Left cardiac atrium (tissue), 4 donors: Measurements from ENCODE around the gene EXD2. TPM values are rescaled to one million over a fixed set of nuclear protein-coding genes. Genes with fewer than 3 reads are reported as not detected.
"Not testable (repeated sequence)": the region's sequence is repeated elsewhere in the genome, so short reads cannot be mapped to it uniquely, and the experiment has no call there.

Experiments used
- ATAC-seq, 2 donors: fragments of 200-7000 bp; cut with Tn5 transposase; one replicate each; pipeline ENCODE4 v1.9.1; 2020; ENCODE audit warnings: mild to moderate bottlenecking in 2 of 2, moderate library complexity in 2 of 2
- DNase-seq: peaks from one replicate; pipeline ENCODE4 v3.0.0-alpha.2; 2020
- intact Hi-C, 2 donors: fragments of 100-400 bp; cut with DNase I; formaldehyde crosslinking; loops; one replicate each; pipeline versions ENCODE4 v1.14.1 to v1.15.1; 2022 to 2023
- total RNA-seq, 2 donors: library from RNA; stranded (reverse); fragmentation: NEBNext Ultra II Directional; extraction: Animal tissue kit (Norgen Biotek cat#: 25700); gene quantifications; one replicate each; pipeline ENCODE4 v1.2.1, GENCODE V29; 2021
- donor health status: DM: no; HTN: yes; CAD: no.
- donor health status: DM: no; HTN: yes; CAD: no; lungs with severe emphysema.
- donor health status: DM: yes; HTN: yes; CAD: no.
- donor health status: Dilated cardiomyopathy.

The EXD2 gene
- total RNA-seq, 2 donors from 2014 or later, result 15.8 to 17.1 TPM

DNA sequence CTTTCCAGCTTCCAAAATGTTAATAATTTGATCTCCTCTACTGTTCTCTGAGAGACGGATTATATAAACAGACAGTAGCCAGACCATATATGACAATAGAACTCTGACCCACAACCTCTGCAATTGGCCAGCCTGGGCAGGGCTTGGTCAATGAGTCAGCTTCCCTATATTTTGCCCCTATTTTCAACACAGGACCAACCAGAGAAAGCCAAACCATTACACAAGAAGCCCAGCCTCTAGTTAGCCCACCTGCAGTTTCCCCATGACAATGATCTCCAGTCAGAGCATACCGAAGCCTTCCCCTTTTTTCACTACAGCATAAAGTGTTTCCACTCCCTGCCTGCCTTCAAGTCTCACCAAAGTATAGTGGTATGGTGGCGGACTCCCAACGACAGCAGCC, 7.6 kb upstream of the EXD2 start:
- intact Hi-C loops, result no loop called here
- DNase-seq, result no peak
- ATAC-seq, result no peak

DNA sequence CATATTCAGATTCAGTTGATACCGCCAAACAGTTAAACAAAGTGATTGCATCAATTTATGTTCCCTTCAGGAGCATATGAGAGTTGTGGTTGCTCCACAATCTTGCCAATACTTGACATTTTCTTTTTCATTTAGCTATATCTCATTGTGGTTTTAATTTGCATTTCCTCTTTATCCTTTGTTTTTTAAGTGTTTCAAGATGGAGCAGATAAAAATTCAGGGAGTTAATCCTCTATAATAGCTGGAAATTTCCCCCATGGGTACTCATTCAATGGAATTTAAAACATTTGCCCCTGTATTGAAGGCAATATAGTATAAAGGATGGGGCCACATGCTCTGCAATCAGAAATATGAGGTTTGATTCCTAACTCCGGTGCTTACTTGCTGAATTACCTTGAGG, 1.1 kb upstream of the EXD2 start:
- no peak for DNase-seq
- no peak for ATAC-seq
- intact Hi-C loops, result no loop called here

DNA sequence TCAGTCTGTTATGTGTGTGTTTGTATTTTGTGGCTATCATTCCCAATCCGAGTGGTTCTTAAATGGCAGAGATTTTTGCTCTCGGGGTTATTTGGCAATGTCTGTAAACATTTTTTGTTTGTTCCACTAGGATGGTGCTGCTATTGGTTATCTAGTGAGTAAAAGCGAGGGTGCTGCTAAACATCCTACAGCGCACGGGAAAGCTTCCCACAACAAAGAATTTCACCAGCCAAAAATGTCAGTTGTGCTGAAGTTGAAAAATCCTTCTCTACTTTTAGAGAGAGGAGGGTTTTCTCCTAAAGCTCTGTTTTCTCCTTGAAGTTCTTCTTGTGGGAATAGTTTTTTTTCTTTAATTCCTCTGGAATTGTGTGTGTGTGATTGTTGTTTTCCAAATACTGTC, 2.4 kb downstream of the EXD2 start:
- ATAC-seq (no peak), DNase-seq (no peak)
- intact Hi-C loops, result no loop called here

DNA sequence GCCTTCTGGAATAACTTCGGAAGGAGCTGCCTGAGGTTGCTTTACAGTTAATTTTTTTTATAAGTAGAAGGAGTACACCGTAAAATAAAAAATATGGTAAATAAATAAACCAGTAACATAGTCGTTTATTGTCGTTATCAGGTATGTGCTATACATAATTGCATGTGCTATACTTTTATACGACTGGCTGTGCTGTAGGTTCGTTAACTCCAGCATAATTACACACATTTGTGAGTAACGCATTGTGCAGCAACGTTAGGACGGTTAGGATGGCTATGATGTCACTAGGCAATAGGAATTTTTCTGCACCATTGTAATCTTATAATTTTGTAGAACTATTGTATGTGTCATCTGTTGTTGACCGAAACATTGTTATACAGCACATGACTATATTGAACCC, 8.5 kb downstream of the EXD2 start:
- ATAC-seq (no peak), DNase-seq (no peak)
- intact Hi-C loops, result no loop called here

DNA sequence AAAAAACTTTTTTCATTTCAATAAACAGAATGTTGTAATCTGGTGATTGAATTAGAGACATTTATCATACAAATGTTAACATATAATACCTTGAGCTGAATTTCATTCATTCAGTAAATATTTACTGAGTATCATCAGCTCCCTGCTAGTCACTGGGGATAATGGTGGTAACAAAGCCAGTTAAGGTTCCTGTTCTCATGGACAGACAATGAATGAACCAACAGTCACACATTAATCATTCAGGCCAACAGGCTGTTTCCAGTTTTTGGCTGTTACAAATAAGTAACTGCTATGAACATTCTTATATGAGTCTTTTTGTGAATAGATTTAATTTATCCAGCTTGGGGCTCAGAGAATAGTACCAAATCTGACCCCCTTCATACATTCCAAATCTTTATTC, 13.5 kb downstream of the EXD2 start:
- DNase-seq (no peak), ATAC-seq (no peak)
- intact Hi-C loops, result no loop called here

DNA sequence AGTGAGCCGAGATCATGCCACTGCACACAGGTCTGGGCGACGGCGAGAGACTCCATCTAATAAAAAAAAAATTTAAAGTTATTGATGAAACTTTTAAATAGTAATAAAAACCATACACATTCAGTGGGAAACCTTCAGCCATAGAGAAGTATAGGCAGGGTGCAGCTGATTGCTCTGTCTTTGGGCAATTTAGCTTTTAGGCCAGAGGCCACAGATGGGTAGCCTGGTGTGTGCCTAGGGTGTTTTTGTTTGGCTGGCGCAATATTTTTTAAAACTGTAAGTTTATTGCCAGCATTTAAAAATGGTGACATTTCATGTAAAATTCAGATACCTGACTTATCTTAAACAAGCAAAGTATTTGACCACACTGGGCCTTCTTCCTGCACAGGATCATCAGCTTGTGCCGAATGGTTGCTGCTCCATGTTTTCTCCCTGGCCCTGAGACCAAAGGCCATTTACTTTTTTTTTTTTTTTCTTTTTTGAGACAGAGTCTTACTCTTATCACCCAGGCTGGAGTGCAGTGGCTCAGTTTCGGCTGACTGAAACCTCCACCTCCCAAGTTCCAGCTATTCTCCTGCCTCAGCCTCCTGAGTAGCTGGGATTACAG, 16.2 kb downstream of the EXD2 start:
- intact Hi-C loops, result no loop called here
- no peak for DNase-seq
- no peak for ATAC-seq

DNA sequence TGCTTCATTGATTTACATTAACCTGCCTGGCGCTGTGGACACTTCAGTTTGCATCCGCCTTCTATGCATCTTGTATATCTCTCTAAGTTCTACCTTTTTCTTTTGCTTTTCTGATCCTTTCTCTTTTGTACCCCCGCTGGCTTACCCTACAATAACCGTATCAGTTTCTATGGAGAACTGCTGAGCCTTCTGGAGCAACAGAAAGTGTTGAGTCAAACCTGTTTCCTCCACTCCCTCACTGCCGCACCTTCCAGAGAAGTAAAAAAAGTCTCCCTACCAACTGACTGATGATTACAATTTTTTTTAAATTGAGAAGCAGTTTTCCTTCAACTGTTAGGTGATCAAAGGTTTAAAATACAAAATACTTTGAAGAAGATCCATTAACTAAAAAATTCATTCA, 17.4 kb downstream of the EXD2 start:
- intact Hi-C loops, result no loop called here
- no peak for DNase-seq
- no peak for ATAC-seq

DNA sequence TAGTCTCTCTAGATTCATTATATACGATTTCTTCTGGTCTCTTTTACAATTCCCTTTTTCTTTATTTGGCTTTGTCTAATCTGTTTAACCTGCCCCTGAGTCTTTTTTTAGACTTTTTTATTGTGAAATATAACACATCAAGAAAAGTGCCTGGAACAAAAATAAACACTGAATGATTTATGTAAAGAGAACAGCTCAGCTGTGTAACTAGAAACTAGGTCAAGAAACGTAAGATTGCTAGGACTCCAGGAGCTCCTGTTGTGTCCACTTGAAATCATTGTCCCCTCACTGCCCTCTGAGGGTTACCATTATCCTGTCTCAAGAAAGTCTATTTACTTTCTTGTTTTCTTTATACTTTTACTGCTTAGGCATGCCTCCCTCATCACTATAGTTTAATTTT, 23.1 kb downstream of the EXD2 start:
- DNase-seq, result no peak
- intact Hi-C loops, result loop anchor here in 1 of 2 donors (10.0 kb wide), 1 partner anchor 330 kb away; no protein-coding TSS in a partner anchor
- no peak for ATAC-seq

DNA sequence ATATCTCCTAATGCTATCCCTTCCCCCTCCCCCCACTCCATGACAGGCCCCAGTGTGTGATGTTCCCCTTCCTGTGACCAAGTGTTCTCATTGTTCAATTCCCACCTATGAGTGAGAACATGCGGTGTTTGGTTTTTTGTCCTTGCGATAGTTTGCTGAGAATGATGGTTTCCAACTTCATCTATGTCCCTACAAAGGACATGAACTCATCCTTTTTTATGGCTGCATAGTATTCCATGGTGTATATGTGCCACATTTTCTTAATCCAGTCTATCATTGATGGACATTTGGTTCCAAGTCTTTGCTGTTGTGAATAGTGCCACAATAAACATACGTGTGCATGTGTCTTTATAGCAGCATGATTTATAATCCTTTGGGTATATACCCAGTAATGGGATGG, 26.4 kb downstream of the EXD2 start:
- intact Hi-C loops, result loop anchor here in 1 of 2 donors (10.0 kb wide), 1 partner anchor 333 kb away; no protein-coding TSS in a partner anchor
- not testable (repeated sequence) for ATAC-seq, DNase-seq

DNA sequence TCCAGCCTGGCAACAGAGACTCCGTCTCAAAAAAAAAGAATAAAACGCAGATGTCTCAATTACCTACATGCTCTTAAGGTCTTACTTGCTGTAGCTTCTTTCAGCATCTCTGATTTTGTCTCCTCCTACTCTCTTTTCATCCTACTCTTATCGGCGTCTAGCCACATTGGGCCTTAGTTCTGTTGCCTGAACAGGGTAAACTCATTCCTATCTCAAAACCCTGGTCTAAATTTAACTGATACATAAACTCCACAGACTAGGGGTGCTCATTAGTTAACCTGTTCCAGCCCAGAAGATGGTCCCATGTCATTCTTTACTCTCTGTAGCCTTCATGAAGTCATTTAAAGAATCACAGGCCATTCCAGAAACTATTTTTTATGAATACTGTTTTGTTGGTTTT, 33.6 kb downstream of the EXD2 start:
- DNase-seq, result no peak
- ATAC-seq, result no peak
- intact Hi-C loops, result loop anchor here (5.0 to 10.0 kb wide), 3 partner anchors 70 to 98 kb away; partner anchors contain the start of gene DCAF5 (in 1 of the 2)

DNA sequence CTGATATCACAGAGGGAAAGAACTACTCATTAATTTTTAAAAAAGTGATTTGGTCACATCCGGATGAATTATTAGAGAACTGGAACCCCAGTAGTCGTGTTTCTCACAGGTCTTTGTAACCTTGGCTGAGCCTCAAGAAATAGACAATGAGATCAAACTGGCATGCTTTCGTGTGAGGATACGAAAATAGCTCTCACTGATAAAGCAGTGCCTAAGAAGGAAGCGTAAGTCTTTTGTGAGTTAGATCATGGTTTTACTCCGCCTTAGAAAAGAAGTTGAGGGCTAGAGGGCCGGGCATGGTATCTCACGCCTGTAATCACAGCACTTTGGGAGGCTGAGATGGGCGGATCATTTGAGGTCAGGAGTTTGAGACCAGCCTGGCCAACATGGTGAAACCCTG, 34.9 kb downstream of the EXD2 start:
- intact Hi-C loops, result loop anchor here (10.0 kb wide), 2 partner anchors 71 to 91 kb away; partner anchors contain the start of gene DCAF5 (in 1 of the 2)
- ATAC-seq, result peak; percentile 82 to 91
- DNase-seq, result peak; percentile 35

DNA sequence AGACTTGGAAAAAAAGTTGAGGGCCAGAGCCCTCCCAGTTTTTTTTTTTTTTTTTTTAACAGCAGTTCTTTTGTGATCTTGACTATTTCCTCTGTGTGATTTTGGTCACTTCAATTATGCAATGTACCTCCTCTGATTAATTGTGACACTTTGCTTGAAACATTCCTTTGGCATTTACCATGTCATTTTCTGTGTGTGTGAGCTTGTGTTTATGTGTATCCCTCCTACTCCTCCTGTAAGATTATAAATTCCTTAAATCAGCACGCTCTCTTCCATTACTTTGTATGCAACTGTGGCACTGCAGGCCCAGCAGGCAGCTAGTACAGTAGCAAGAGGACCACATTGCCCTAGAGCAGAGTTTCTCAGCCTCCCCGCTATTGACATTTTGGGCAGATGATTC, 35.4 kb downstream of the EXD2 start:
- no peak for DNase-seq
- intact Hi-C loops, result loop anchor here (10.0 kb wide), 2 partner anchors 72 to 92 kb away; partner anchors contain the start of gene DCAF5 (in 1 of the 2)
- peak; percentile 10 to 13 for ATAC-seq

DNA sequence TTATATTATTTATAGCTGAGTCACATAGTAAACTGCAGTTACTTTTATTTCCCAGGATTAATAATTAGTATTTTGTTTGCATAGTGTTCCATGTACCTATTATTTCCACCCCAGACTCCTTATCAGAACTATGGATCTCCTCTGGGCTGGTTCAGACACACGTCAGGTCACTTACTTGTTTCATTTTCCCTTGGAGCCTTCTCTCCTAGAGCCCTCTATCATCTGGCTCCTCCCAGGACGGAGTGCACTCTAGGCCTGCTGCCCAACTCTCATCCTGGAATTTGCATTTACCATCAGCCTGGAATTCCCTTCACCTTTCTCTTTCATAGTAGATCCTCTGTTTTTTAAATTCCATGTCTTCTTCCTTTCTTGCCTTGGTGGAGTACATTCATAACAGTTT, 40.2 kb downstream of the EXD2 start:
- DNase-seq, result no peak
- ATAC-seq, result peak; percentile 41 to 78
- intact Hi-C loops, result no loop called here

DNA sequence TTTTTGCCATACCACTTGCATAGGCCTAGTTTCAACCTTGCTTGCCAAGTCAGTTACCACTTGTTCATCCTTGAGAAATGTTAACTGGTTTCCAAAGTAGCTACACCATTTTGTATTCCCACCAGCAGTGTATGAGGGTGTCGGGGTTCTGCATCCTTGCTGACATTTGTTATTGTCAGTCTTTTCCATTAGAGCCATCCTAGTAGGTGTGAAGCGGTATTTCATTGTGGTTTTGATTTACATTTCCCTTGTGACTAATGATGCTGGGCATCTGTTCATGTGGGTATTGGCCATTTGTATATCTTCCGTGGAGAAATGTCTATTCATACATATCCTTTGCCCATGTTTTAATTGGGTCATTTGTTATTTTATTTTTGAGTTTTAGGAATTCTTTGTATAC, 41.1 kb downstream of the EXD2 start:
- ATAC-seq (no peak), DNase-seq (no peak)
- intact Hi-C loops, result no loop called here

DNA sequence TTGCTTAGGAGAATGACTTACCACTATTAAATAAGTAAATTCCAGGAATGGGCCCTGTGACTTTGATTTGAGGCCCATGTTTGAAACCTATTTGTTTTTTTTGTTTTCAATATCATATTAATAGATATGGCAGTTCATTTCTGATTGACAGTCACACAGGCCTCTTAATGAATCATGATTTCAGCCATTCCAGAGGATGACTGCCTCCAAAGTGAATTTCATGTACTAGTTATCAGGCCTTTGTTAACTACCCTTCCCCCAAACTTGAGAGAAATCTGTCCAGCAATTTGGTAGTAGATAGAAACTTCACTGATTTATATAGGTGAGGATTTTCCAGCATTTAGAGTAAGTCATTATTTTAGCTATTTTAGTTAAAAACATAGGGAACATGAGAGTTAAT, 42.8 kb downstream of the EXD2 start:
- no peak for DNase-seq
- ATAC-seq, result no peak
- intact Hi-C loops, result no loop called here

DNA sequence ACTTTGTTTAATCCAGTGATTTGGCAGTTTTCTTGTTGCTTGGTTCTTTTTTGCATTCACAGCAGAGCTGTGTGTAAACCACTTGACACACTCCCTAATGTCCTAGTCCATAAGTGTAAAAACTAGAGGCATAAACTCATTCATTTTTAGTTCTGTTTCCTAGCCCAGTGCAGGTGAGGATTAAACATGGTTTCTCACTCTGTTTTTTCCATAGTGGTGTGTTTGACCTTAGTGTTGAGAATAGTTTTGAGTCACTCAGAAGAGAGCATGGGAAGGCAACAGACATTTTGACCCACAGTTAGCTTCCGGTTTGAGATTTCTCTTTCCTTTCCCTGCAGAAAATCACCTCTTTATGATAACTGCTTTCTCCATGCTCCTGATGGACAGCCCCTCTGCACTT, 44.4 kb downstream of the EXD2 start:
- DNase-seq, result no peak
- intact Hi-C loops, result no loop called here
- no peak for ATAC-seq

DNA sequence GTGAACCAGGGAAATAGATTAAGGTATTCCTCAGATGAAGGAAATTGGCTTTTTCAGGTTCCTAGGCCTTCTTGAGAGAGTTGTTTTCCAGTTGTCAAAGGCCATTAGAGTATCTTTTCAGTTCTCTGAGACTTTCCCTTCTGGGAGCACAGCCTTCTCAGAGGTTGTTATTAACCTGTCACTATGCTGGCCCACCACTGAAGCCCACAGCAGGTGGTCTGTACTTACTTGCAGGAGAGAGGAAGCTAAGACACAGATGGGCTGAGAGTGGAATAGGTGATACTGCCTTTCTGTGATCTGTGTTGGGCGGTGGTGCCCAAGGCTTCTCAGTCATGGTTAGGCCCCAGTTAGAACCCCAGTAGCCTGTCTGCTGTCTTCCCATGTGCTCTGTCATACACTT, 45.8 kb downstream of the EXD2 start:
- DNase-seq, result no peak
- intact Hi-C loops, result no loop called here
- no peak for ATAC-seq

DNA sequence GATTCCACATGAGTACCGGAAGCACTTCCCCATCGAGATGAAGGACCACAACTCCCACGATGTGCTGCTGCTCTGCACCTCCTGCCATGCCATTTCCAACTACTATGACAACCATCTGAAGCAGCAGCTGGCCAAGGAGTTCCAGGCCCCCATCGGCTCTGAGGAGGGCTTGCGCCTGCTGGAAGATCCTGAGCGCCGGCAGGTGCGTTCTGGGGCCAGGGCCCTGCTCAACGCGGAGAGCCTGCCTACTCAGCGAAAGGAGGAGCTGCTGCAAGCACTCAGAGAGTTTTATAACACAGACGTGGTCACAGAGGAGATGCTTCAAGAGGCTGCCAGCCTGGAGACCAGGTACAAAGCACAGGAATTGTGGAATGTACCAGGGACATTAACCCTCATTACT, 46.3 kb downstream of the EXD2 start:
- intact Hi-C loops, result no loop called here
- ATAC-seq, result no peak

DNA sequence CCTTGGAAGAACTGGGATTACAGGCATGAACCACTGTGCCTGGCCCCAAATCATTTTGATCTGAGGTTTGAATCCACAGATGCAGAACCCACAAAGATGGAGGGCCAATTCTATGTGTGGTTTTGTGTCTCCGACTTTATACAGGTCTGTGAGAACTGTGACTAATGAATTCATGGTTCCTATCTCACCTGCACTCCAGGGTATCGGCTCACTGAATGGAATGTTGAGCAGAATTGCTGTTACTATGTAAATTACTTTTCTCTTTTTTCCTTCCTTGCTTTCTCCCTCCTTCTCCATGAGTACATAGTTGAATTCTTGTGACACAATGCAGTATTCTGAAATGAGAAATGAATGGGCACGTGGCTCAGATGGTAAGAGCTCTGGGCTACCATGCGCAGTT, 47.6 kb downstream of the EXD2 start:
- ATAC-seq (no peak), DNase-seq (no peak)
- intact Hi-C loops, result no loop called here

More for the DNA sequence above, 46.3 kb downstream of the EXD2 start:
- no peak for DNase-seq

DNA sequence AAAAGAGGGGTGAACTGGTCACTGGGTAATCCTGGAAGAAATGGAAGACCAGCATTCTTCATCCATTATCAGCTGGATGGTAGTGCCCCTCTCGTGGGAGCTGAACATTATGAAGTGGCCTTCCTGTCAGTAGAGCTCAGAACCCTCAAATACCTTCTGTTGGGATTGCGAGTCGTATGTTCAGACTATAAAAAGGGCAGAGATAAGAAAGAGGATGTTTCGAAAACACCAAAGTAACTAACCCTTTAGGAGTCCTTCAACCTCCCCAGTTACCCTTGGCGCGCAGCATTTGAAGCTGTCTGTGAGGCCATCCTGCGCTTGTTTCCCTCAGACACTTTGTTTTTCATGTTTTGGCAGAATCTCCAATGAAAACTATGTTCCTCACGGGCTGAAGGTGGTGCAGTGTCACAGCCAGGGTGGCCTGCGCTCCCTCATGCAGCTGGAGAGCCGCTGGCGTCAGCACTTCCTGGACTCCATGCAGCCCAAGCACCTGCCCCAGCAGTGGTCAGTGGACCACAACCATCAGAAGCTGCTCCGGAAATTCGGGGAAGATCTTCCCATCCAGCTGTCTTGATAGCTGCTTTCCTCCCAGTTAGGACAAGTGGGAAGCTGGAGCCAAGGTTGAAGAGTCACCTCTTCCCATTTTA, 49.4 kb downstream of the EXD2 start:
- peak; percentile 23 to 27 for ATAC-seq
- intact Hi-C loops, result loop anchor here (5.0 to 10.0 kb wide), 2 partner anchors 214 to 222 kb away; no protein-coding TSS in a partner anchor
- no peak for DNase-seq

DNA sequence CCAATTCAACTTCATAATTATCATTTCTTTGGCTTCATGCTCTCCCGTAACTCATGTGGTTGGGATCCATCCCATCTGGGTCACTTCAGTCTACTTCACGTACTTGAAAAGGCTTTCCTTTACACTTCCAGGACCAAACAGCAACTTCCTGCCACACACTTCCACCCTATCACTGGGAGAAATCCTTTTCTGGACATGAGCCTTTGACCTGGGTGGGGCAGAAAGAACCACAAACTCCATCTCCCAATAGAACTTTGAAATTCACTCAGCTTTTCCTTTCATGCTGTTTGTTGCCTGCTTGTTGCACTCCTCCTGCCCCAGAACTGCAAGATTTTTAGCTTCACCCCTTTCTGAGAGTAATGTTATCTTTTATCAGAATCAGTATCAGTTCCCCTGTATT, 50.3 kb downstream of the EXD2 start:
- DNase-seq (no peak), ATAC-seq (no peak)
- intact Hi-C loops, result loop anchor here (5.0 to 10.0 kb wide), 2 partner anchors 213 to 221 kb away; no protein-coding TSS in a partner anchor
